ENCODE results near the gene RPH3AL. TPM values are rescaled to one million over a fixed set of nuclear protein-coding genes. Genes with fewer than 3 reads are reported as not detected.

The RPH3AL gene
- total RNA-seq, 1 donor from 2014 or later, result 6.0 TPM

DNA sequence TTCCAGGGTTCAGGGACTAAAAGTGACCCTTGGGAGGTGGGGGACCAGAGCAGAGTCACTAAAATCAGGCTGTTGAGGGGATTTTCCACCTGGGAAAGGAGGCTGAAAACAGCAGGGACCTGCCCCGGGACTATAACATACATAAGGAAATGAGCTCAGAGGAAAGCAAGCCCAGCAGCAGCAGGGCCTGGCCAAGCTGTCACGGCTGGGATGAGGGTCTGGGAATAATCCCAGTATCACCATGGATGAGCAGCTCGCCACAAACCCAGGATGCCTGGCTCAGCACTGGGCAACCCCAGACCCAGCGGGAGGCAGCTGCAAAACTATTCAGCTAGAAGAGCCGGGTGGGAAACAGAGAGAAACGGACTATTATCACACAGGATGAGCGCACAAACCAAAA is 72.4 kb downstream of the RPH3AL start:
- ATAC-seq (ENCODE audit: low read depth), result no peak
- DNase-seq, result no peak
- Mint-ChIP-seq H3K4me1 (no peaks in the 10 kb centered on the region), H3K4me3 (no peak overlapping the region), H3K36me3 (ENCODE audit: low read depth) (no peaks in the 10 kb centered on the region), H3K27me3 (no peaks in the 10 kb centered on the region), H3K9me3 (no peaks in the 10 kb centered on the region), H3K27ac (no peak overlapping the region)
- CTCF ChIA-PET, result no interaction called here
- POLR2A ChIA-PET, result no interaction called here
- TF ChIP-seq, protein P1, sequence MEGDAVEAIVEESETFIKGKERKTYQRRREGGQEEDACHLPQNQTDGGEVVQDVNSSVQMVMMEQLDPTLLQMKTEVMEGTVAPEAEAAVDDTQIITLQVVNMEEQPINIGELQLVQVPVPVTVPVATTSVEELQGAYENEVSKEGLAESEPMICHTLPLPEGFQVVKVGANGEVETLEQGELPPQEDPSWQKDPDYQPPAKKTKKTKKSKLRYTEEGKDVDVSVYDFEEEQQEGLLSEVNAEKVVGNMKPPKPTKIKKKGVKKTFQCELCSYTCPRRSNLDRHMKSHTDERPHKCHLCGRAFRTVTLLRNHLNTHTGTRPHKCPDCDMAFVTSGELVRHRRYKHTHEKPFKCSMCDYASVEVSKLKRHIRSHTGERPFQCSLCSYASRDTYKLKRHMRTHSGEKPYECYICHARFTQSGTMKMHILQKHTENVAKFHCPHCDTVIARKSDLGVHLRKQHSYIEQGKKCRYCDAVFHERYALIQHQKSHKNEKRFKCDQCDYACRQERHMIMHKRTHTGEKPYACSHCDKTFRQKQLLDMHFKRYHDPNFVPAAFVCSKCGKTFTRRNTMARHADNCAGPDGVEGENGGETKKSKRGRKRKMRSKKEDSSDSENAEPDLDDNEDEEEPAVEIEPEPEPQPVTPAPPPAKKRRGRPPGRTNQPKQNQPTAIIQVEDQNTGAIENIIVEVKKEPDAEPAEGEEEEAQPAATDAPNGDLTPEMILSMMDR (IDR thresholded peaks at IDR 0.05), result no peak
- intact Hi-C loops (cut with micrococcal nuclease), result no loop called here

DNA sequence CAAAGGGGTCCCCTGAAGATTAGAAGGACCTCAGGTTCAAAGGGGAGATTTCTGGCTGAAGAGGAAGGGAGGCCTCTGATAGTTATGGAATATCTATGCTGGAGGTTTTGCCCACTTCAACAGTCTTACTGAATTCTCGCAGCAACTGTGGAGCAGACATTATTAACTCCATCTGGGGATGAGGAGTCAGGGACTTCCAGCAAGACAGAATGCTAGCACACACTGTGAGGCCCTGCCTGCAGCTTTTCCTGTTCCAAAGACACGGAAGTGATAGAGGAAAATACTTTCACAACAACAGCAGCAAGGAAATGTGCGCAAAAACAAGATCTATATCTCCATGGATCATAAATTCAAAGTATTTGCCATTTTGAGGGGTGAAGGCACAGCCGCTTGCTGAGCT is 72.8 kb downstream of the RPH3AL start:
- H3K4me3 Mint-ChIP-seq, result no peak overlapping the region
- H3K27me3 Mint-ChIP-seq, result no peaks in the 10 kb centered on the region
- DNase-seq (no peak), ATAC-seq (ENCODE audit: low read depth) (no peak)
- no peaks in the 10 kb centered on the region for H3K4me1 Mint-ChIP-seq
- intact Hi-C loops (cut with micrococcal nuclease), result no loop called here
- no peaks in the 10 kb centered on the region for H3K36me3 Mint-ChIP-seq (ENCODE audit: low read depth)
- TF ChIP-seq, protein P1 (IDR thresholded peaks at IDR 0.05), result no peak
- POLR2A ChIA-PET, result no interaction called here
- CTCF ChIA-PET, result no interaction called here
- no peaks in the 10 kb centered on the region for H3K9me3 Mint-ChIP-seq
- H3K27ac Mint-ChIP-seq, result no peak overlapping the region

DNA sequence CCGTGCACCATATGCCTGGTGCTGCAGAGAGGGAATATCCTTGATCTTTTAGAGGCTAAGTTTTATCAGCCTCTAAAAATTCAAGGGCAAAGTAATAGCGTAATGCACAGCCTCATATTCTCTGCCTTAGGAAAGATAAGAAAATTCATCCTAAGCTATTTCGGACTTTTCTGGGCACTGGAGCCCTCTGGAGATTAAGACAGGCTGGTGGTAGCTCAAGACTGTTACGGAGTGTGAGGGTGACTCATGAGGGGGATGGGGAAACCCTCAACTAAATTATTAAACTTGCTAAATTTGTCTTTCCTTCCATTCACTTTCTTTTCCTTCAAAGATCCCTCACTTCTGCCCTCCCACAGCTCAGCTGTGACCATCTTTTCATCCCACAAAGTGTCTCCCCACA is 73.3 kb downstream of the RPH3AL start:
- H3K27me3 Mint-ChIP-seq, result no peaks in the 10 kb centered on the region
- H3K4me1 Mint-ChIP-seq, result no peaks in the 10 kb centered on the region
- no peak overlapping the region for H3K27ac Mint-ChIP-seq
- H3K4me3 Mint-ChIP-seq, result no peak overlapping the region
- no peaks in the 10 kb centered on the region for H3K9me3 Mint-ChIP-seq
- TF ChIP-seq, protein P1 (IDR thresholded peaks at IDR 0.05), result no peak
- ChIA-PET POLR2A (no interaction called here), CTCF (no interaction called here)
- ATAC-seq (ENCODE audit: low read depth) (no peak), DNase-seq (no peak)
- intact Hi-C loops (cut with micrococcal nuclease), result no loop called here
- no peaks in the 10 kb centered on the region for H3K36me3 Mint-ChIP-seq (ENCODE audit: low read depth)

DNA sequence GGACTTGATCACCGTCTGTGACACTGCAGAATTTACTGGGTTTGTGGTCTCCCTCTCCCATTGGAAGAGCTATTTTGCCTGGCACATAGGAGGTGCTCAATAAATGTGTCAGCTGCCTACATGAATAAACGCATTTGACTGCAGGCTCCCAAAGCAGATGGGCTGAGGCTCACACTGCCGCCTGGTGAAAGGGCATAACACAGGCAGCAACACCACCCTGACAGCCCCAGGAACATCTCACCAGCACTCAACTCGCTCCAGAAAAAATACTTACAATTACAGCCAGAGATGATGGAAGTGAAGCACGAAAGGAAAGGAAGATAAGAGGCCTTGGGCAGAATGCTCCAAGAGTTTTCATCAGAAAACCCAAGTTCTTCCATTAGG is 73.9 kb downstream of the RPH3AL start:
- intact Hi-C loops (cut with micrococcal nuclease), result no loop called here
- no peaks in the 10 kb centered on the region for H3K9me3 Mint-ChIP-seq
- ChIA-PET CTCF (no interaction called here), POLR2A (no interaction called here)
- DNase-seq (no peak), ATAC-seq (ENCODE audit: low read depth) (no peak)
- TF ChIP-seq, protein P1 (IDR thresholded peaks at IDR 0.05), result no peak
- no peaks in the 10 kb centered on the region for H3K27me3 Mint-ChIP-seq
- no peaks in the 10 kb centered on the region for H3K36me3 Mint-ChIP-seq (ENCODE audit: low read depth)
- no peak overlapping the region for H3K27ac Mint-ChIP-seq
- H3K4me3 Mint-ChIP-seq, result no peak overlapping the region
- no peaks in the 10 kb centered on the region for H3K4me1 Mint-ChIP-seq

DNA sequence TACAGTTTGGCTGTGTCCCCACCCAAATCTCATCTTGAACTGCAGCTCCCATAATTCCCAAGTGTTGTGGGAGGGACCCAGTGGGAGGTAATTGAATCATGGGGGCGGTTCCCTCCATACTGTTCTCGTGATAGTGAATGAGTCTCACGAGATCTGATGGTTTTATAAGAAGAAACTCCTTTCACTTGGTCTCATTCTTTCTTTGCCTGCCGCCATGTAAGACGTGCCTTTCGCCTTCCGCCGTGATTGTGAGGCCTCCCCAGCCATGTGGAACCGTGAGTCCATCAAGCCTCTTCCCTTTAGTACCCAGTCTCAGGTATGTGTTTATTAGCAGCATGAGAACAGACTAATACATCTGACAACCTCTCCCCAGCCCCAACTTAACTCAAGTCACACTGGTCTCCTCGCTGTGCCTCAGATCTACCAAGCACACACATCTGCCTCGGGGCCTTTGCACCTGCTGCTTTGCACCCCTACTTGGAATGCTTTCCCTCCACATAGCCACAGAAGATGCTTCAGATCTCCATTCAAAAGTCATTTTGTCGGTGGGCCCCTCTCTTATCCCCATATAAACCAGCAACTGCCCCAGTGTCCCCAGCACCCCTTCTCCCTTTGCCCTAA is 74.4 kb downstream of the RPH3AL start:
- POLR2A ChIA-PET, result no interaction called here
- H3K27me3 Mint-ChIP-seq, result no peaks in the 10 kb centered on the region
- H3K9me3 Mint-ChIP-seq, result no peaks in the 10 kb centered on the region
- no peaks in the 10 kb centered on the region for H3K36me3 Mint-ChIP-seq (ENCODE audit: low read depth)
- intact Hi-C loops (cut with micrococcal nuclease), result no loop called here
- H3K27ac Mint-ChIP-seq, result no peak overlapping the region
- no peaks in the 10 kb centered on the region for H3K4me1 Mint-ChIP-seq
- TF ChIP-seq, protein P1 (IDR thresholded peaks at IDR 0.05), result no peak
- CTCF ChIA-PET, result no interaction called here
- DNase-seq (no peak), ATAC-seq (ENCODE audit: low read depth) (no peak)
- H3K4me3 Mint-ChIP-seq, result no peak overlapping the region

Measured in activated B cell treated with CpG ODN at 0.5 μM for 24 hours (primary cell).